Mesodermal cell (in vitro differentiated cells): ENCODE data around the gene DDB1. TPM values are rescaled to one million over a fixed set of nuclear protein-coding genes. Genes with fewer than 3 reads are reported as not detected.

Source experiments
- H3K27ac ChIP-seq: 2 replicates; pipeline ENCODE4 v1.7.0; 2013; ENCODE audit warnings: mild to moderate bottlenecking, low read depth, low read length, moderate library complexity; ENCODE audit not compliant: severe bottlenecking
- H3K36me3 ChIP-seq: 2 replicates; pipeline ENCODE4 v1.7.1; 2013; ENCODE audit warnings: mild to moderate bottlenecking, low read length, moderate library complexity; ENCODE audit not compliant: control insufficient read depth, insufficient read depth
- H3K4me1 ChIP-seq: one replicate; pipeline ENCODE4 v1.7.1; 2013; ENCODE audit warnings: mild to moderate bottlenecking, low read length; ENCODE audit not compliant: insufficient read depth, control insufficient read depth, poor library complexity, severe bottlenecking
- H3K4me3 ChIP-seq: 2 replicates; pipeline ENCODE4 v1.7.0; 2013; ENCODE audit warnings: low read length, control low read depth, mild to moderate bottlenecking; ENCODE audit not compliant: insufficient read depth, poor library complexity, severe bottlenecking; ENCODE audit errors: extremely low read depth
- H3K9me3 ChIP-seq: 2 replicates; pipeline ENCODE4 v1.7.1; 2013; ENCODE audit warnings: mild to moderate bottlenecking, low read length, moderate library complexity; ENCODE audit not compliant: control insufficient read depth
- WGBS, 2 experiments: methylation state at CpG; one replicate each; pipeline ENCODE4 v1.1.5; 2013; ENCODE audit warnings: missing lambda C conversion rate in 2 of 2; ENCODE audit not compliant: insufficient coverage in 2 of 2; 5-methylcytosine and 5-hydroxymethylcytosine counted together
- polyA plus RNA-seq, 2 experiments: library from polyadenylated mRNA; stranded (reverse); fragments of 50-300 nt; gene quantifications; one replicate each; pipeline ENCODE4 v1.2.3, GENCODE V29; 2013

The DDB1 gene
- polyA plus RNA-seq (2013, experiment 1 of 2): 190 TPM
- polyA plus RNA-seq (2013, experiment 2 of 2): 169 TPM

- Histone ChIP-seq H3K27ac (peak within 1 kb of the TSS; percentile 87), H3K9me3 (no peaks in the 10 kb centered on the region), H3K4me1 (peaks cover 16% of the 10 kb centered on the region), H3K4me3 (peak within 1 kb of the TSS; percentile 96), H3K36me3 (peaks cover 39% of the 10 kb centered on the region)
- WGBS, 2 experiments: 0% methylated on average over 60 to 79 of the region's 81 CpGs
Observed at GRCh38 chr11:61332797-61333549, at the start of gene DDB1, which contains the start of gene TKFC. DDB1 (minus strand) TSS chr11:61333105; CDS start chr11:61332968, 137 bp downstream. TKFC (plus strand) TSS chr11:61333228; CDS start chr11:61334729, 1,501 bp downstream.

- Histone ChIP-seq H3K9me3 (no peaks in the 10 kb centered on the region), H3K36me3 (peaks cover 10% of the 10 kb centered on the region), H3K27ac (no peak overlapping the region), H3K4me3 (no peak overlapping the region), H3K4me1 (no peaks in the 10 kb centered on the region)
- 96 to 98% methylated on average over 5 of the region's 9 CpGs for WGBS, 2 experiments
Observed at GRCh38 chr11:61380884-61381283, 48.0 kb upstream of the DDB1 start.

GRCh38 chr11:61378713-61379313, 45.9 kb upstream of the DDB1 start:
- peaks cover 12% of the 10 kb centered on the region for H3K9me3 ChIP-seq
- H3K4me1 ChIP-seq: no peaks in the 10 kb centered on the region
- 95 to 100% methylated on average over 2 to 3 of the region's 5 CpGs for WGBS, 2 experiments
- no peak overlapping the region for H3K27ac ChIP-seq
- no peak overlapping the region for H3K4me3 ChIP-seq
- peaks cover 30% of the 10 kb centered on the region for H3K36me3 ChIP-seq

GRCh38 chr11:61377461-61378160, 44.7 kb upstream of the DDB1 start:
- no peak overlapping the region for H3K4me3 ChIP-seq
- H3K27ac ChIP-seq: no peak overlapping the region
- peaks cover 36% of the 10 kb centered on the region for H3K36me3 ChIP-seq
- peaks cover 15% of the 10 kb centered on the region for H3K9me3 ChIP-seq
- no peaks in the 10 kb centered on the region for H3K4me1 ChIP-seq
- WGBS, 2 experiments: 90 to 97% methylated on average over 2 to 3 of the region's 6 CpGs

- no peaks in the 10 kb centered on the region for H3K4me1 ChIP-seq
- H3K36me3 ChIP-seq: peaks cover 49% of the 10 kb centered on the region
- 94 to 98% methylated on average over 6 of the region's 6 CpGs for WGBS, 2 experiments
- no peak overlapping the region for H3K27ac ChIP-seq
- peaks cover 22% of the 10 kb centered on the region for H3K9me3 ChIP-seq
- H3K4me3 ChIP-seq: no peak overlapping the region
Observed at GRCh38 chr11:61375761-61376108, 42.8 kb upstream of the DDB1 start.

GRCh38 chr11:61372659-61373420, 39.9 kb upstream of the DDB1 start:
- peaks cover 22% of the 10 kb centered on the region for H3K9me3 ChIP-seq
- H3K4me1 ChIP-seq: no peaks in the 10 kb centered on the region
- no peak overlapping the region for H3K27ac ChIP-seq
- 95 to 96% methylated on average over 5 to 7 of the region's 8 CpGs for WGBS, 2 experiments
- H3K36me3 ChIP-seq: peaks cover 78% of the 10 kb centered on the region
- H3K4me3 ChIP-seq: no peak overlapping the region

GRCh38 chr11:61370349-61371005, 37.6 kb upstream of the DDB1 start:
- Histone ChIP-seq H3K27ac (no peak overlapping the region), H3K36me3 (peaks cover 88% of the 10 kb centered on the region), H3K9me3 (peaks cover 20% of the 10 kb centered on the region), H3K4me1 (no peaks in the 10 kb centered on the region), H3K4me3 (no peak overlapping the region)
- WGBS, 2 experiments: 93 to 98% methylated on average over 7 of the region's 8 CpGs

GRCh38 chr11:61369372-61370348, 36.8 kb upstream of the DDB1 start:
- H3K9me3 ChIP-seq: peaks cover 16% of the 10 kb centered on the region
- H3K27ac ChIP-seq: no peak overlapping the region
- no peaks in the 10 kb centered on the region for H3K4me1 ChIP-seq
- 97 to 99% methylated on average over 8 of the region's 9 CpGs for WGBS, 2 experiments
- H3K4me3 ChIP-seq: no peak overlapping the region
- H3K36me3 ChIP-seq: peaks cover 88% of the 10 kb centered on the region

GRCh38 chr11:61368646-61369045, 35.7 kb upstream of the DDB1 start:
- 96 to 97% methylated on average over 7 of the region's 7 CpGs for WGBS, 2 experiments
- H3K4me1 ChIP-seq: no peaks in the 10 kb centered on the region
- no peak overlapping the region for H3K4me3 ChIP-seq
- H3K36me3 ChIP-seq: peaks cover 90% of the 10 kb centered on the region
- H3K9me3 ChIP-seq: peaks cover 10% of the 10 kb centered on the region
- no peak overlapping the region for H3K27ac ChIP-seq
